ENCODE results near the gene ZNF716. TPM values are rescaled to one million over a fixed set of nuclear protein-coding genes. Genes with fewer than 3 reads are reported as not detected.

Gene ZNF716
- total RNA-seq, 3 donors from 2014 or later = not detected

DNA sequence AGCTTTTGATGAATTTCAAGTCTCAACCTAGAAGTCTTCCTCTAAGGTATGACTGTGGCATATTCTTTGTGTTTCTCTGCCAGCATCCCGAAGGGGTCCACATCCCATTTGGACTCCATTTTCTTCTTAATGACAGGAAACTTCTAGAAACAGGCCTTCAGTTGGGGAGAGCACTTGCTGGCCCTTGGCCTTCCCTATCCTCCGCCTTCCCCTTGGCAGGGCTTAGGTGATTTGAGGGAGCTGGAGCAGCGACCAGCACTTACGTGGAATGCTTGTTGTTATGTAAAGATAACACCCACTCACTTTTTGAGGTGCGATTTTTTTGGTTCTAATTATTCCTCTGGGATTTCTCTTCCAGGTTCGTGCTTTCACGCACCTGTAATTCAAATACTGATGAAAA is 42.9 kb upstream of the ZNF716 start:
- no peaks in the 10 kb centered on the region for H3K4me1 ChIP-seq
- H3K9me3 ChIP-seq = peaks cover 22 to 52% of the 10 kb centered on the region in 2 donors
- H3K36me3 ChIP-seq = no peaks in the 10 kb centered on the region
- H3K27ac ChIP-seq = no peak overlapping the region
- TF ChIP-seq POLR2AphosphoS5 (IDR thresholded peaks at IDR 0.05) (no peak), CTCF (IDR thresholded peaks at IDR 0.05) (no peak), POLR2A (IDR thresholded peaks at IDR 0.05) (no peak)
- H3K27me3 ChIP-seq = no peaks in the 10 kb centered on the region
- no peak overlapping the region for H3K4me3 ChIP-seq
- no peak for DNase-seq (ENCODE audit: low spot score in 2 of 2)
- intact Hi-C loops (cut with DNase I; ENCODE audit: low total_unique reads) = no loop called here

DNA sequence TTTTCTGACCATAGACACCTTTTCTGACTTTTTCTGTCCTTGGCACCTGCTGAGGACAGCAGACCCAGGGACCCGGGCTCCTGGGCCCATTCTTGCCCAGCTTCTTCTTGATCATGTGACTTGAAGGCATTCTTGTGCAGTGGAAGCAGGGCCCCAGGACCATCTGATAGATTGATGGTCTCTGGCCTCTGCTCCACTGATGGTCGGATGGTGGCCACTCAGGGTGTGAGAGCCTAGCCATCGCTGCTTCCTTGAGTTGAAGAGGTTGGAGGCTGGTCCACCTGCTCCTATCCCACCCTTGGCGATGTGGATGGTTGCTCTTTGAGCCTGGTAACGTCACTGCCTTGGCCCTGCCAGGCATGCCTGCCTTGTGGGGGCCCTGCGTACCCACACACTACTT is 37.8 kb upstream of the ZNF716 start:
- Histone ChIP-seq H3K4me3 (no peak overlapping the region), H3K27me3 (no peaks in the 10 kb centered on the region), H3K27ac (no peak overlapping the region), H3K36me3 (no peaks in the 10 kb centered on the region), H3K4me1 (no peaks in the 10 kb centered on the region), H3K9me3 (peaks cover 12 to 49% of the 10 kb centered on the region in 2 donors)
- intact Hi-C loops (cut with DNase I; ENCODE audit: low total_unique reads) = no loop called here
- TF ChIP-seq POLR2AphosphoS5 (IDR thresholded peaks at IDR 0.05) (no peak), CTCF (IDR thresholded peaks at IDR 0.05) (no peak), POLR2A (IDR thresholded peaks at IDR 0.05) (no peak)
- no peak for DNase-seq (ENCODE audit: low spot score in 2 of 2)

DNA sequence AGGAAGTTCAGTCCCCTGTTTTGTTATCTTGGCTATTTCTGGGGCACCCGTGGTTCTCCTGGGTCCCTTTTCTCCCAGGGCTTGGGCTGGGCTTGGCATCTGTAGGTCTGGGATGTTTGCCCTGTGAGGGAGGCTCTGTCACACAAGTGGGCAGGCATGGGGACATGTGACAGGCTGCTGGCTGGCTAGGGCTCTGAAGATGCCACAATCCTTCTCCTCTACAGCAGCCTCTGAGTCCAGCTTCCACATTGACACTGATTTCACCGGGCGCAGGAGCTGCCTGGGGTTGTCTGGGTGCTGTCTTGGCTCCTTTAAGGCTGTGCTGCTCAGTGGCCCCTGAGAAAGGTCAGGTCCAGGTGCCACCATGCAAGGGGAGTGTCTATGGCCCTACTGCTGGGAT is 37.4 kb upstream of the ZNF716 start:
- Histone ChIP-seq H3K4me1 (no peaks in the 10 kb centered on the region), H3K4me3 (no peak overlapping the region), H3K36me3 (no peaks in the 10 kb centered on the region), H3K27me3 (no peaks in the 10 kb centered on the region), H3K27ac (no peak overlapping the region), H3K9me3 (peaks cover 13 to 51% of the 10 kb centered on the region in 2 donors)
- no peak for TF ChIP-seq POLR2A (IDR thresholded peaks at IDR 0.05)
- TF ChIP-seq POLR2AphosphoS5 (IDR thresholded peaks at IDR 0.05) = no peak
- TF ChIP-seq CTCF (IDR thresholded peaks at IDR 0.05) = no peak
- intact Hi-C loops (cut with DNase I; ENCODE audit: low total_unique reads) = no loop called here
- no peak for DNase-seq (ENCODE audit: low spot score in 2 of 2)

- Histone ChIP-seq H3K4me1 (no peaks in the 10 kb centered on the region), H3K4me3 (no peak overlapping the region), H3K27me3 (no peaks in the 10 kb centered on the region), H3K9me3 (peaks cover 17 to 51% of the 10 kb centered on the region in 2 donors), H3K27ac (no peak overlapping the region), H3K36me3 (no peaks in the 10 kb centered on the region)
- intact Hi-C loops (cut with DNase I; ENCODE audit: low total_unique reads) = no loop called here
- no peak for TF ChIP-seq POLR2A (IDR thresholded peaks at IDR 0.05)
- no peak for TF ChIP-seq CTCF (IDR thresholded peaks at IDR 0.05)
- no peak for TF ChIP-seq POLR2AphosphoS5 (IDR thresholded peaks at IDR 0.05)
- DNase-seq (ENCODE audit: low spot score in 2 of 2) = no peak
Observed at GRCh38 chr7:57413529-57414398, 36.2 kb upstream of the ZNF716 start.

DNA sequence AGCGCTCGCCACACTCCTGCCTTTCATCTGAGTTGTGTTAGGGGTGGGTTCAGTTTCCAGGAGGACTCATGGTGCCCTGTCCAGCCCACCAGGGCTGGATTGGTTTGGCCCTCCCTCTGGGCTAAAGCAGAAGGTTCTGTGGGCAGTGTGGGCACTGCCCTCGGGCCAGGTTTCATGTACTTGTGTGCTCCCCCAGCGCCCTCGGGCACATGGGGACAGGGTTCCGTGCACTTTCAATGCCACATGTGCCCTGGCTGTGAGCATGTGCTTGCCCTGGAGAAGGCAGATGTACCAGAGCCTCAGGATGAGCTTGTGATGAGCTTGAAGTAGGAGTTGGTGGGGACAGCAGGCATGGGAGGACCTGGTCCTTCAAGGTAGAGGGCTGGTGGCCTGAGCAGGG is 35.6 kb upstream of the ZNF716 start:
- intact Hi-C loops (cut with DNase I; ENCODE audit: low total_unique reads) = no loop called here
- peaks cover 17 to 56% of the 10 kb centered on the region in 2 donors for H3K9me3 ChIP-seq
- no peak overlapping the region for H3K27ac ChIP-seq
- H3K4me1 ChIP-seq = no peaks in the 10 kb centered on the region
- H3K27me3 ChIP-seq = no peaks in the 10 kb centered on the region
- no peak overlapping the region for H3K4me3 ChIP-seq
- DNase-seq (ENCODE audit: low spot score in 2 of 2) = no peak
- TF ChIP-seq POLR2A (IDR thresholded peaks at IDR 0.05) (no peak), POLR2AphosphoS5 (IDR thresholded peaks at IDR 0.05) (no peak), CTCF (IDR thresholded peaks at IDR 0.05) (no peak)
- no peaks in the 10 kb centered on the region for H3K36me3 ChIP-seq
